GM20000 (cell line): ENCODE data around the gene SLC25A45.

Experiments
- DNase-seq: peaks from one replicate; pipeline ENCODE4 v3.0.0; 2012; ENCODE audit warnings: low spot score
- CTCF ChIP-seq: IDR thresholded peaks from 2 replicates; pipeline ENCODE4 v1.5.1; 2012; ENCODE audit warnings: mild to moderate bottlenecking, control low read depth; ENCODE audit errors: extremely low read depth, missing control alignments

Gene SLC25A45

GRCh38 chr11:65419460-65419771 lies 37.0 kb upstream of the SLC25A45 start:
- DNase-seq = no peak
- no peak for TF ChIP-seq CTCF

GRCh38 chr11:65418681-65419459 lies 36.4 kb upstream of the SLC25A45 start:
- no peak for TF ChIP-seq CTCF
- peak; percentile 90 for DNase-seq

GRCh38 chr11:65418431-65418680 lies 35.9 kb upstream of the SLC25A45 start:
- no peak for DNase-seq

GRCh38 chr11:65417702-65418430 lies 35.4 kb upstream of the SLC25A45 start:
- DNase-seq = peak; percentile 20
- TF ChIP-seq CTCF = no peak

More at GRCh38 chr11:65418431-65418680, 35.9 kb upstream of the SLC25A45 start:
- TF ChIP-seq CTCF = no peak

- peak; percentile 46 for DNase-seq
- TF ChIP-seq CTCF = no peak
Measured at GRCh38 chr11:65416841-65417701, 34.6 kb upstream of the SLC25A45 start.

- peak; percentile 90 for DNase-seq
- peak; percentile 96 for TF ChIP-seq CTCF
Measured at GRCh38 chr11:65416341-65416824, 33.9 kb upstream of the SLC25A45 start.
